Measurements from ENCODE around the gene LPCAT1. TPM values are rescaled to one million over a fixed set of nuclear protein-coding genes. Genes with fewer than 3 reads are reported as not detected.
"Not testable (repeated sequence)": the region's sequence is repeated elsewhere in the genome, so short reads cannot be mapped to it uniquely, and the experiment has no call there.

Gene LPCAT1
- total RNA-seq, 1 donor from 2014 or later: 74.8 TPM

DNA sequence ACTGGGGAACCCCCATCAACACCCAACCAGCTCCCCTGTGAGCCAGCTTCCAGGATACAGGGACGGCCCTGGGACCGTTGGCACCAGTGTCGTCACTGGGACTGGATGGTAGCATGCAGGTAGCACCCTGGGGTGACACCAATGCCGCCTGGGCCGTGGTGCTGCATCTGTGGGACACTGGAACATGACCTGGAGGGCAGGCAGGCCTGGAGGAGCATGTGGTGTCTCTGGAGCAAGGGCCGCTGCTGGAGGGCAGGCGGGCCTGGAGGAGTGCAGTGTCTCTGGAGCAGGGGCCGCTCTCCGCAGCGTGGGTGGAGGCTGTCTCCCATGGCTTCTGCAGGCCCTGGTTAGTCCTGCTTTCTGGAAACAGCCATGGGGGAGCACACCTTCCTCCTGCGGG lies 13.1 kb downstream of the LPCAT1 start:
- intact Hi-C loops (cut with micrococcal nuclease): no loop called here

DNA sequence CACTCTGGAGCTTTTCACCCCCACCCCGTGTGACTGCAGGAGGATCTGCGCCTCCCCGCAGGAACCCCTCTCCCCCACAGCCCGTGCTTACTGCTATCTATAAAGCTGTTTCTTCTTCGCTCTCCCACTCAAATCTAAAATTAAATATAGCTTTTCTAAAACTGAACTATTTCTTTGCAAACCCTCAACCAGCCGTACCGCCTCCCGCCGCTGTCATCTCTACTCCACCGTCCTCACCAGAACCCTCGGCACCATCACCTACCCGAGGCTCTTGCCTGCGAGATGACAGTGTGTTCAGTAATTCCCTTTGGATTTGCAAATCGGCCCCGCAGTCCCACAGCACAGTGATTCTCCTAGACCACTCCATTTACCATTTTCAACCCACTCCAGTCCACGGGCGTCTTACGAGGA lies 13.6 kb downstream of the LPCAT1 start:
- intact Hi-C loops (cut with micrococcal nuclease): no loop called here

DNA sequence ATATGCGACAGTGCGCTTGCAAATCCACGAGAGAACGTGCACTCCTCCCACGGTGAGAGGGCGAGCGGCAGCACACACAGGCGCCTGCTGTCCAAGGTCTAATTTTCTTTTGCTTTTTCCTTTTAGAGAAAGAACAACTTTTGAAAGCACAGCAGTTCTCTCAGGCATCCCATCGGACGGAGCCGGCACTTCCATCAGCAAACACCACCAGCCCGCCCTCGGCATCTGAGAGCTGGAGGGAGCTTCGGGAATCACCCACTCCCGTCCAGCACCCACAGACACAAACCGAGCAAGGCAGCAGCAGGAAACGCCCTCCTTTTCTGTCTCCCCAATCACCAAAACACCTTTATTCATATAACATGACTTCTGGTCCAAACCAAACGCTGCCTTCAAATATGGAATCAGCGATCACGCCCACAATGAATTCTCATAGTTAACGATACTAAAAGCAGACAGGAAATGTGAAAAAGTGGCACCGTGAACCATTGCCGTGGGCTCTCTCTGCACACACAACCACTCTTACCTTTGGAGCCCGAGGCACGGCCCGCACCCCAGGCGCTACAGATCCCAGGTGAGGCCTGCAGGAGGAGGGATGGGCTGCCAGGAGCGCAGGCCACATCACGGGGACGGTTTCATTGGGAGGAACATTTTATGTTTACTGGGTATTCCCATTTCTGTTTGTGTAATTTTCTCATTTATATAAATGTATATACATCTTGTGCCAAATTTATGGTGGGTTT lies 14.2 kb downstream of the LPCAT1 start:
- intact Hi-C loops (cut with micrococcal nuclease): no loop called here

DNA sequence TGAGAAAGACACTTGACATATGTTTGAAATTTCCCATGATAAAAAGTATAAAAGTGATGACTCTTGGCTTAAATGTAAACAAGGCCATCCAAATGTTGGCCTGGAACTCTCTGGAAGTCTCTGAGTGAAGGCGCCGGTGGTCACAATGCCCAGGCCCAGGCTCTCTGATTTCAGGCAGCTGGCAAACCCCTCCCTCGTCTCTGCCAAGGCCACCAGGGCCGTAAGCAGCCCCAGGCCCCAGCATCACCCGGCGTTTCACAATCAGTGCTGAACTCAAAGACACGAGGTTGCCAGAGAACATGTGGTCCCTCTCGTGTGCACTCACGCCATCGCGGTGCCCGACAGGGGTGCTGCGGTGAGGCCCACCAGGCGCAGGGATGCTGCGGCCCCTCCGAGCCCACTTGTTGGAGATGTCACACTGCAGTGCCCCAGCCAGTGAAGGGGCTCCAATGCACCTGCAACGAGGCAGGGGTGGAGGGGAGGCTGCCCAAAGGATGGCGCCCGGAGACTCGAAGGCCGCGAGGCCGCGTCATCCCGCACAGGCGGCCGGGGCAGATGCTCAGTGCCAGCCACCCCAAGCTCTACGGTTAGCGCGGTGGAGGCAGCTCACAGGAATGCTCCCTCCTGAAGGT lies 15.0 kb downstream of the LPCAT1 start:
- intact Hi-C loops (cut with micrococcal nuclease): no loop called here

DNA sequence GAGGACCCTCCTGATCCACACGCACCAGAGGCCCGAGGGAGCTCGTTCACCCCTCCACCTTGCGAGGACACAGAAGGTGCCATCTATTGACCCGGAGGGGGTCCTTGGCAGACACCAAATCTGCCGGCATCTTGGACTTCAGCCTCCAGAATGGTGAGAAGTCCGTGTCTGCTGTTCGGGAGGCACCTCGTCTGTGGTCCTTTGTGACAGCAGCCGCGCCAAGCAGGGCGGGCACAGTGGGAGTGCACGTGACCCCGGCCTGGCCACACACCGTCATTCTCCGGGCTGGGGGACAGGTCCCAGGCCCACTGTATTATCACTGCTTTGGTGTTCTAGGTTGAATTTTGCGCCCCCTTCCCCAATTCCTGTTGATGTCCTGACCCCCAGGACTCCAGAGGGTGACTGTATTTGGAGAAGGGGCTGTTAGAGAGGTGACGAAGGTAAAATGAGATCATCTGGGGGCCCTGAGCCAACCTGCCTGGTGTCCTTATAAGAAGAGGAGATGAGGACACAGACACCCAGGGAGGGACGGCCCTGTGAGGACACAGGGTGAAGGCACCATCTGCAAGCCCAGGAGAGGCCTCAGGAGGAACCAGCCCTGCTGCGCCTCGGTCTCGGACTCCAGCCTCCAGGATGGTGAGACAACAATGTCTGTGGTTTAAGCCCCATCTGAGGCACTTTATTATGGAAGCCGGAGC lies 15.7 kb downstream of the LPCAT1 start:
- intact Hi-C loops (cut with micrococcal nuclease): no loop called here

DNA sequence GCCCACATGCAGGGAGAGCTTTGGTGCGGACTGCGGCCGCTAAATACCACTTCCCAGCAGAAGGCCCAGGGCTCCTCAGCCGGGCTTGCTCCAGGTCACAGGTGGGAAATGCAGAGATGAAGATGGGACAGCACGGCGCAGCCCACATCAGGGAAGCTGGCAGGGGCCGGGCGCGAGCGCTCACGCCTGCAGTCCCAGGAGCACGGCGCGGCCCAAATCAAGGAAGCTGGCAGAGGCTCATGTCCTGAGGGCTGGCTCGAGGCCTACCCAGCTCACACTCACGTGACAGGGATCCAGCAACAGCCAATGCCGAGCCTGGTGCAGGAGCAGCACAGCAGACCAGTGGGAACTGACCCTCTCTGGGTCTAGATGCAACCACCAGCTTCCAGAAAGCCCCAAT lies 16.3 kb downstream of the LPCAT1 start:
- intact Hi-C loops (cut with micrococcal nuclease): no loop called here

DNA sequence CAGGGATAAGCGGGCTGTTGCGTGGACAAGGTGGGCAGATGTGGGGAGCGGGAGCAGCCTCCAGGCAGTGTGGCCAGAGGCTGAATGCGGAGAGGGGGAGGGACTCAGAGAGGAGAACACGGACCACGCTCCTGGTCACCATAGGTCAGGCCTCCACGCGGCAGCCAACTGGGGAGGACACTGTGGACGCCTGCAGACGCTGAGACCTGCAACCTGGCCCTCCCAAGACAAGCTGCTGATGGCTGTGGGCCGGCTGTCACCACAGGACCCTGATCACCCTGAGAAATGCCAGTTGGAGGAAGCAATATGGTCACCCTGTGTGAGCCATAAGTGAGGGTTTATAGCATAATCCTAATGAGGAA lies 16.8 kb downstream of the LPCAT1 start:
- intact Hi-C loops (cut with micrococcal nuclease): no loop called here

DNA sequence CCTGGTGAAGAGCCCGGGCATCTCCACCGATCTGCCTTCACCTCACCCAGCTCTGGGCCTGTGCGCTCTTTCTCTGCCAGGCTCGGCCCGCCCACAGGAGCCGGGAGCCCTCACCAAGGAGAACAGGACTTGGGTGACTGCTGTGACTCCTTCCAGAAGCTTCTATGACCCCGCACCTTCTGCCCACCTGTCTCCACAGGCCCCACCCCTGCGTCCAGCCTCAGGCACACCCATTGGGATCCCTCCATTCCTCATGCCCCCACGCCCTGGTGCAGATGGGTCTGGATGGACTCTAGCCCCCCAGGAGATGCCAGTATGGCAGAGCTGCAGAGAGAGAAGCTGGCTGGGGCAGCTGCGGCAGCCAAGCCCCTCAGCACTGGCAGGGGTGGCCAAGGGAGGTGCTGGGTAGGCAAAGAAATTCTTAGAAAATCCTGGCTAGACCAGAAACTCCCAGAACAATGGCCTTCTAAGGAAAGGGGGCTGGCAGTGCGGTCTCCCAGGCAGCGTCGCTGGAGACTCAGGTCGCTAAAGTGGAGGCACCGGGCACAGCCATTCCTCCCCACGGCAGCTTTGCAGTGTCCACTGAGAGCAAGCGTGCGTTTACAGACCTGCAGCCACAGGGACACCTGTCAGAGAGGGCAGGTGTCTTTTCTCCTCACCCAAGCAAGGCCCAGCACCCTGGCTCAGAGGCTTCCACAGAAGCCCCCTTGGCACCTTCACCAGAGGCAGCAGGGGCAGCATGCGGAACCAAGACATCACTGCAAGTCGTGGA lies 17.3 kb downstream of the LPCAT1 start:
- intact Hi-C loops (cut with micrococcal nuclease): no loop called here

DNA sequence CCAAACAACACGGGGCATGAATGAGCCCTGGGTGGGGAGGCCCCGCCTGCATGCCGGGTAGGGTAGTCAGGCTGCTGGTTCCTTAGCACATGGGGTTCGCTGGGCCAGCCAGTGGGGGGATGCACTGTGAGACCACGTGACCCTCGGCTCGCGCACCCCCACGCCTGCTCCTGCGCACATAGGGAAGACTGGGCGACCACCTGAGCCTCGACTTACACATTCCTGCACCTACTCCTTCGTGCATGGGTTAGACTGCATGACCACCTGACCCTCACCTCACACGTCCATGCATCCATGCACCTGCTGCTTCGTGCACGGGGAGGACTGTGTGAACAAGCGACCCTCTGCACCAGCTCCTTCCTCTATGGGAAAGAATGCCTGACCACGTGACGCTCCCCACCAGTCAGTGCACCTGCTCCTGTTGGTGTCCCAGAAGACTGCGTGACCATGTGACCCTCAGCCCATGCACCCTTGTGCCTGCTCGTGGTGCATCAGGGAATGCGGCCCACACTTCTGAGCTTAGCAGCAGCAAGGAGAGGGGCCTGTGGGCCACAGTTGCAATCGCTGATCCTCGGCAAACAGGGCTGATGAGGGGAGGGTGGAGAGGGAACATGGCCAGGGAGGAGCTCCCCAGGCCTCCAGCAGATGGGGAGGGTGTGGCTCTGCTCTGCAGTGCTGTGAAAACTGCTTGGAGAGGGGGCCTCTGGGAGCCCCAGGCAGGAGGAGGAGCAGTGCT lies 18.1 kb downstream of the LPCAT1 start:
- intact Hi-C loops (cut with micrococcal nuclease): no loop called here

DNA sequence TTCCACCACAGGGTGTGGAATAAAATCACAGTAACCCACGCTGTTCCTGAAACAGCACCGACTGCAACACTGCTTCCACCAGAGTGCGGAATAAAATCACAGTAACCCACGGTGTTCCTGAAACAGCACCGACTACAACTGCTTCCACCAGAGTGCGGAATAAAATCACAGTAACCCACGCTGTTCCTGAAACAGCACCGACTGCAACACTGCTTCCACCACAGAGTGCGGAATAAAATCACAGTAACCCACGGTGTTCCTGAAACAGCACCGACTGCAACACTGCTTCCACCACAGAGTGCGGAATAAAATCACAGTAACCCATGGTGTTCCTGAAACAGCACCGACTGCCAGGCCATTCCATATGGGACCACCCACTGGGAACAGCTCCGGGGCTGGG lies 18.7 kb downstream of the LPCAT1 start:
- intact Hi-C loops (cut with micrococcal nuclease): not testable (repeated sequence)

DNA sequence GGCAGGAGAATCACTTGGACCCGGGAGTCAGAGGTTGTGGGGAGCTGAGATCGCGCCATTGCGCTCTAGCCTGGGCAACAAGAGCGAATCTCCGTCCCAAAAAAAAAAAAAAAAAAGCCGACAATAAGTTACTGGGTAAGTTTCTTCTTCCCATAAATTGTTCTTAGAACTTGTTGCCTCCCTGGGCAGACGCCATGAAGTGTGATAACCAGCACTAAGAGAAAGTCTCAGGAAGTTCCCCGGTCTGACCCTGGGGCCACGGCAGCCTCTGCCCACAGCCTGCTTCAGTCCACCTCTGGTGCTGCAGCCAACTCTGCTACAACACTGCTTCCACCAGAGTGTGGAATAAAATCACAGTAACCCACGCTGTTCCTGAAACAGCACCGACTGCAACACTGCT lies 19.1 kb downstream of the LPCAT1 start:
- intact Hi-C loops (cut with micrococcal nuclease): no loop called here

DNA sequence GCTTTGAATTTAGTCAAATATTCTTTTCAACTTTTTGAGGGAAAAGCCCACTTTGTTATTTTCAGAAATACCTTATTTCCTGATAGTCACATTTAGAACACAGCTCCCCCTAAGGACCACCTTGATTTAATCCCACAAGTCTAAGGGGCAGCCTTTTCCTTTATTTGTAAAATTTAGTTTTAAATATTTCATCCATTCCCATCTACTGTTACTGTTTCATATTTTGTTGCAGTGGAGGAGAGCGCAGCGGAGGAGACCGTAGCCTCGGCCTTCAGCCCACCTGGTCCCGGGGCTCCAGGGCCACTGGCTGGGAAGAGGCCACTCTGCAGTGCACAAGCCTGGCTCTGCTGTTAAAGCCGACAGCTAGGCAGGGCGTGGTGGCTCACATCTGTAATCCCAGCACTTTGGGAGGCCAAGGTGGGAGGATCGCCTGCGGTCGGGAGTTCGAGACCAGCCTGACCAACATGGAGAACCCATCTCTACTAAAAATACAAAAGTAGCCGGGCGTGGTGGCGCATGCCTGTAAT lies 19.6 kb downstream of the LPCAT1 start:
- intact Hi-C loops (cut with micrococcal nuclease): no loop called here

DNA sequence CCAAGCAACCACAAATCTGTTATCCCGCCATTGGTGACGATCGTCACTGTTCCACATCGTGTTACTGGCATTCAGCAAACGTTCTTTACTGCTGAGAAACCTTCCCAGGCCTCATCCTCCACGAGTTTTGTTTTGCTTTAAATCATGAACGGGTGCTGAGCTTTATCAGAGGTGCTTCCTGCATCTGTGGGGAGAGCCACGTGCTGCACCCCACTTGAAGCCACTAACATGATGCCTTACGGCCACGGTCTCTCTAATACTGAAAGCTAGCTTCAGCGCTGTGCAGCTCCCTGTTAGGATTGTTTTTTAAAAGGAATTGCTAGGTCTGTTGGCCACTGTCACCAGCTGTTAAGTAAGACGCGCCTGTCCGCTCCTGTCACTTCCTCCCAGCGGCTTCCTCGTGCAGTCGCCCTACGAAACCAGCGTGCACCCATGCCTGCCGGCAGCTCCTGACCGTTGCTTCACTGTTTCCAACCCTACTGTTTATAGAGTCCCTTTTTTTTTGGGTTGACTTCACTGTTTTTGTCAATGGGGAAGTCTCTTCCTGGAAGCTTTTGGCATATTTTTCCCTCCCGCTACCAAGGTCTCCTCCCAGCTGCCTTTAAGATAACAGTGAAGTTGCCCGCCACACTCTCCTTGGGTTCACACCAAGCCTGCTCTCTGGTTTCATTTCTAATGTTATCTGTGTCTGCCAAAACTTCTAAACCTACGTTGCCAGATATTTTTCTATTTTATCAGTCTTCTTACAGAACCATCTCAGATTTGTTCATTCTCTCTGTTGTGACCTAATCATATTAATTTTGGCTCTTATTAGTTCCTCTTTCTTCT lies 20.3 kb downstream of the LPCAT1 start:
- intact Hi-C loops (cut with micrococcal nuclease): no loop called here

DNA sequence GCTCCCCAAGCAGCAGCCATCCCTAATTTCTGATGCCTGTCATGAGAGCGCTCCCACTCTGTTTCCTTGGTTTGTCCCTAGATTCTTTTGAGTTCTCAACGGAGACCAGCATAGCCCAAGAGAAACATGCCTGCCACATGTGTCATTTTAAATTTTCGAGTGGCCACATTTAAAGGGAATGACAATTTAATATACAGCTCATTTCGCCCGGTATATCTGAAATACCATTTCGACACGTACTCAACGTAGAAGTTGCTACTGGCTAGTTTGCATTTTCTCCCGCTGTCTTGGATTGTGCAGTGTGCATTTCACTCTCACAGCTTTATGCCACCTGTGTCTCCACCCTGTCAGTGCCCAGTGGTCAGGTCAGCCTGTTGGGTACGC lies 21.0 kb downstream of the LPCAT1 start:
- intact Hi-C loops (cut with micrococcal nuclease): no loop called here

DNA sequence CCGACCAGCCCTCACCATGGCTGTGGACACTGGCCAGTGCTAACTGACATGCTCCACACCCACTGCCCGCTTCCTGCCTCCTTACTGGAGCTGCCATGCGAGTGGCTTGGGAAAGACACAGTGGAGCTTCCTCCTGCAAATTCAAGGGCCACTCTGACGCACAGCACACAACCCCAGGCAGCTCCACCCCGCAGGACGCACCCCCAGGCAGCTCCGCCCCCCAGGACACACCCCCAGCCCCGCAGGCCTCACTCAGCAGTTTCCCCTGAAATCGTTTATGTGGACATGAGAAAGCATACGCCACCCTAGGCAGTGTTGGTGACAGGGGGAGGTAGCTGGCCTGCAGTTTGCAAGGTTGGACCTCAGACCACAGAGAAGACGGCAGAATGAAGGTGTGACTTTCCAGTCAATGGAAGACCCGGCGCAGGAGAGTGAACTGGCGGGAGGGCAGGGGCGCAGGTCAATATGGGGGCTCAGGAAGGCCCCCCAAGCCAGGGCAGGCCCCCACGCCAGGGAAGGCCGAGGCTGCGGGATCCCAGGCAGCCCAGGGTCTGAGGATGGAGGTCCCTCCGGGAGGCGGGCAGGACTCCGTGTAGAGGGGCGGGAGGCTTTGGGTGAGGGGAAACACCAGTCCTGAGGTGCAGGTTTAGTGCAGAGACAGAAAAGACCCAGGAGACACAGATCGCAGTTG lies 21.6 kb downstream of the LPCAT1 start:
- intact Hi-C loops (cut with micrococcal nuclease): no loop called here

DNA sequence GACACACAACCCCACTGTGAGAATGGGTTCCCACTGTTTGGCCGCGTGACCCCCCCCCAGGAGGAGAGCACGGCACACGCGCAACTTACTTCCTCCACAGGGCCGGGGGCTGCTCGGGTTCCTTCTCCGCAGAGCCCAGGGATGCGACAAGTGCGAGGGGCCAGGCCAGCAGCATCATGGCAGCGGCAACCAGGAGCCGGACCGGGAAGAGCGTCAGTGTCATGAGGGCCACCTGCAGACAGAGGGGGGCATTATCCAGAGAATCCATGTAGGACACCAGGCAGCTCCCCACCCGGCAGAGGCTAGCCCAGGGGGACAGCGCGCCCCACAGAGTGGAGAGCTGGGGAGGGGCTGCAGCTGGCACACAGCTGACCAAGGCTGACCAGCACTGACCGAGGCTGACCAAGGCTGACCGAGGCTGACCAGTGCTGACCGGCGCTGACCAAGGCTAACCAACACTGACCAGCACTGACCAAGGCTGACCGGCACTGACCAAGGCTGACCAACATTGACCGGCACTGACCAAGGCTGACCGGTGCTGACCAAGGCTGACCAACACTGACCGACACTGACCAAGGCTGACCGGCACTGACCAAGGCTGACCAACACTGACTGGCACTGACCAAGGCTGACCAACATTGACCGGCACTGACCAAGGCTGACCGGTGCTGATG lies 22.3 kb downstream of the LPCAT1 start:
- intact Hi-C loops (cut with micrococcal nuclease): no loop called here

DNA sequence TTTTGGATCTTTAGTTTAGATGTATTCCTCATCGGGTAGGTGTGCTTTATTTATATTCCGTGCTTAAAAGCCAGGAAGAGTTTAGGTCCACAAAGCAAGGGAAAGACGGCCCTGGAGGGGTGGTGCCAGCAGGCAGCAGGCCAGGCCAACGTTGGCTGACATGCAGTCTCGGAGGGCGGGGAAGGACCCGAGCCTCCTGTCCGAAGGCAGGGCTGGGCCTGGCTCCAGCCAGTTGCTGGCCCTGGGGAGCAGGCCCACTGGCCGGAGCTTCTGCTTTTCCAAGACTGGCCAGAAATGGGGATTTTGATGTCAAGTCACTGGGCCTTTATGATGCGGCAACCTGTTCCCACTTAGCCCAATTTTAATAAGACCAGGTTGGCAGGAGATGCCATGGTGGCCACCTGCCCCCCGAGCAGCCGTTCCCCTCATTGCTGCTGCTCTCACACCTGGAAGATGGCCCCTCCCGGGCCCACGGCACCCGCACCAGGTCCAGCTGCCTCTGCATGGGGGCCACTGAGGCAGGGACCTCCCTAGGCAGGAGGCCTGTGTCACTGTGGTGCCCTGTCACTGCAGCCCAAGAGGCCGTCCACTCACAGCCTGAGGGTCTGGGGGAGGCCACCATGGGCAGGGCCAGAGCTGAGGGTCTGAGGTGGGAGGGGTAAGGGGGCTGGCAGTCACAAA lies 23.2 kb downstream of the LPCAT1 start:
- intact Hi-C loops (cut with micrococcal nuclease): no loop called here

DNA sequence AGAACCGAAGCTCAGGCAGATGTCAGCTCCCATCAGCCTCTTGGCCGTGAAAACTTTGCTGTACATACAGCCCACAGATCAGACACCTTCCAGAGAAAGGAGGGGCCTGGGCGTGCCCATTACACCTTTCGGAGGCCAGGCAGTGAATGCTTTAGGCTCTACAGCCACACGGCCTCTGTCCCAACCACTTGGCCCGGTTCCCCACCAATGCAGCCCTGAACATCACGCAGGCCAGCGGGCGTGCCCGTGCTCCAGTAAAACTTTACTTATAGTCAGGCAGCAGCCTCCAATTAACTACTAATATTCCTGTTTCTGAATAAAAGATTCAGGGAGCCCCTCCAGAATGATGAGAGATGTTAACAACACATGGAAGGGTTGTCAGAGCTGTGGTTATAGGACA lies 23.9 kb downstream of the LPCAT1 start:
- intact Hi-C loops (cut with micrococcal nuclease): no loop called here

Data from T-helper 1 cell treated with Interleukin-12 subunit alpha and Interleukin-12 subunit beta and Interleukin-4 antibody, amounts not matched to agents 30 ng/mL and 1 ng/mL, for 36 hours (primary cell).